Left ventricle myocardium inferior (tissue), 1 donor: Measurements from ENCODE around the gene DAB1. TPM values are rescaled to one million over a fixed set of nuclear protein-coding genes. Genes with fewer than 3 reads are reported as not detected.

Experiments
- DNase-seq: peaks from one replicate; pipeline ENCODE4 v3.0.0-alpha.2; 2020
- H3K27ac ChIP-seq: fragments of 200-600 bp; replicated peaks from 2 replicates; pipeline ENCODE4 v1.8.0; 2021
- H3K27me3 ChIP-seq: fragments of 200-600 bp; 2 replicates; pipeline ENCODE4 v1.8.0; 2021; ENCODE audit warnings: low read depth
- H3K36me3 ChIP-seq: fragments of 200-600 bp; 2 replicates; pipeline ENCODE4 v1.8.0; 2021
- H3K4me1 ChIP-seq: fragments of 200-600 bp; 2 replicates; pipeline ENCODE4 v1.8.0; 2021
- H3K4me3 ChIP-seq: fragments of 200-600 bp; 2 replicates; pipeline ENCODE4 v1.8.0; 2021; ENCODE audit warnings: mild to moderate bottlenecking, moderate library complexity
- H3K9me3 ChIP-seq: fragments of 200-600 bp; replicated peaks from 2 replicates; pipeline ENCODE4 v1.8.0; 2021
- intact Hi-C: fragments of 100-400 bp; cut with micrococcal nuclease; formaldehyde crosslinking; loops from one replicate; pipeline ENCODE4 v1.11.0; 2022
- total RNA-seq: library from RNA; stranded (reverse); fragmentation: NEBNext Ultra II Directional; extraction: Animal tissue kit (Norgen Biotek cat#: 25700); gene quantifications from one replicate; pipeline ENCODE4 v1.2.1, GENCODE V29; 2021
- TF ChIP-seq, protein P1 (sequence below): fragments of 200-600 bp; IDR thresholded peaks from 2 replicates; pipeline ENCODE4 v1.8.0; 2021; ENCODE audit warnings: antibody characterized with exemption, mild to moderate bottlenecking, borderline replicate concordance
- donor health status: DM: no; HTN: yes; CAD: no; lungs with severe emphysema.

DAB1 gene
- total RNA-seq, 1 donor from 2014 or later = 0.77 TPM

GRCh38 chr1:57377339-57378139 lies 46.3 kb downstream of the DAB1 start:
- H3K27me3 ChIP-seq = no peaks in the 10 kb centered on the region
- TF ChIP-seq, protein P1, sequence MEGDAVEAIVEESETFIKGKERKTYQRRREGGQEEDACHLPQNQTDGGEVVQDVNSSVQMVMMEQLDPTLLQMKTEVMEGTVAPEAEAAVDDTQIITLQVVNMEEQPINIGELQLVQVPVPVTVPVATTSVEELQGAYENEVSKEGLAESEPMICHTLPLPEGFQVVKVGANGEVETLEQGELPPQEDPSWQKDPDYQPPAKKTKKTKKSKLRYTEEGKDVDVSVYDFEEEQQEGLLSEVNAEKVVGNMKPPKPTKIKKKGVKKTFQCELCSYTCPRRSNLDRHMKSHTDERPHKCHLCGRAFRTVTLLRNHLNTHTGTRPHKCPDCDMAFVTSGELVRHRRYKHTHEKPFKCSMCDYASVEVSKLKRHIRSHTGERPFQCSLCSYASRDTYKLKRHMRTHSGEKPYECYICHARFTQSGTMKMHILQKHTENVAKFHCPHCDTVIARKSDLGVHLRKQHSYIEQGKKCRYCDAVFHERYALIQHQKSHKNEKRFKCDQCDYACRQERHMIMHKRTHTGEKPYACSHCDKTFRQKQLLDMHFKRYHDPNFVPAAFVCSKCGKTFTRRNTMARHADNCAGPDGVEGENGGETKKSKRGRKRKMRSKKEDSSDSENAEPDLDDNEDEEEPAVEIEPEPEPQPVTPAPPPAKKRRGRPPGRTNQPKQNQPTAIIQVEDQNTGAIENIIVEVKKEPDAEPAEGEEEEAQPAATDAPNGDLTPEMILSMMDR = peak; percentile 16
- intact Hi-C loops = no loop called here
- no peak overlapping the region for H3K4me3 ChIP-seq
- no peaks in the 10 kb centered on the region for H3K4me1 ChIP-seq
- H3K9me3 ChIP-seq = no peaks in the 10 kb centered on the region
- no peak for DNase-seq
- H3K36me3 ChIP-seq = no peaks in the 10 kb centered on the region
- no peak overlapping the region for H3K27ac ChIP-seq

DNA sequence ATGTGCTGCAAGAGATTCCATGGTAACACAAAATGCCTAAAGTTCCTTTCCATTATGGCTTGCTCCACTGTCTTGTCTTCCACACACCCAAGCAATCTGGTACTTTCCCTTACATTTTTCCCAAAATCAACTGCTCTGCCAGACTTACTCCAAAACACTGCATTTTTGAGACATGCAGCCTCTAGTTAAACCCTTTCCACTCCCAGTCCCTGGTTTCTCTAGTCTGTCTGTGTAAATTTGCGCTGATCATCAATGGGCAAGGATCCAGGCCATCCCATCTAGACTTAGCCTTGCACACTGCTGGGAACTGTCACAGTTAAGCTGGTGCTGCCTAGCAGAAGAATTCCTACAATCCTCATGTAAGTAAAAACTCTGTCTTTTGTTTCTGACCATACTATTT lies 47.8 kb downstream of the DAB1 start:
- no peak overlapping the region for H3K27ac ChIP-seq
- no peaks in the 10 kb centered on the region for H3K27me3 ChIP-seq
- TF ChIP-seq, protein P1 = no peak
- no peak overlapping the region for H3K4me3 ChIP-seq
- intact Hi-C loops = no loop called here
- no peak for DNase-seq
- H3K4me1 ChIP-seq = no peaks in the 10 kb centered on the region
- no peaks in the 10 kb centered on the region for H3K9me3 ChIP-seq
- H3K36me3 ChIP-seq = no peaks in the 10 kb centered on the region

DNA sequence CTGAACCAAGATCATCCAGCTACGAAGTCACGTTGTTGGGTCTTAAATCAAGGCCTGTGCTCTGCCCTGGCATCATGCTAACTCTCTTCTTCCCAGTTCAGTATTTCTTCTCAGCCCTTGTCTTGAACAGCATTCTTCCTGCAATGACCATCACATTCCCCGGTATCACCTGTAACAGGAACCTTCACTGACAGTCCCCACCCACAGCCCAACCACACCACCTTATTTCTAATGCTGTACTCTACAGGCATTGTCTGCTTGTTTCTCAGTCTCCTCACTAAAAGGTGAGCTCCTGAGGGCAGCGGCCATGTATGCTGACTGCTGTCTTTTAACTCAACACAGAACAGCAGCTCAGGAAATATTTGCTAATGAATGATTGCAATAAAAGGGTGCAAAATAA lies 54.0 kb downstream of the DAB1 start:
- Histone ChIP-seq H3K27me3 (no peaks in the 10 kb centered on the region), H3K9me3 (peaks cover 9% of the 10 kb centered on the region), H3K4me1 (no peaks in the 10 kb centered on the region), H3K36me3 (no peaks in the 10 kb centered on the region), H3K27ac (no peak overlapping the region), H3K4me3 (no peak overlapping the region)
- intact Hi-C loops = no loop called here
- DNase-seq = no peak
- TF ChIP-seq, protein P1 = no peak

DNA sequence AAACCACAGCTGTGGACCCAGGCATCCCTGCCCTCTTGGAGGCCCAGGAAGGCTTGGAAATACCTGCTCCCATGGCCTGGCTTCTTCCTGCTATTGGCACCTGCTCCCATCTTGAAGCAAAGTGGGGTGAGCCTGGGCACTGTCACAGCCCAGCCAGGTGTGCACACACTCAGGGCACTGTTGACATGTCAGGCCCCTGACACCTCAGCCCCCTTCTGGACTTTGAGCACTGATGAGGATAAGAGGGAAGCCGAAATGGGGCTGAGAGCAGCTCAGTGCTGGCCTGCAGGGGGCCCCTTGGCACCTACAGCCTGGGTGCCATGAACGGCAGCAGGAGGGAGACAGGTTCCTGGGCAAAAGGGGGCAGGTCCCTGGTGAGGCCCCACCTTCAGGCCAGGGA lies 55.9 kb downstream of the DAB1 start:
- TF ChIP-seq, protein P1 = no peak
- no peaks in the 10 kb centered on the region for H3K27me3 ChIP-seq

GRCh38 chr1:57363643-57364042 lies 60.2 kb downstream of the DAB1 start:
- H3K36me3 ChIP-seq = no peaks in the 10 kb centered on the region
- peak overlapping the region; percentile 50 for H3K27ac ChIP-seq
- intact Hi-C loops = no loop called here
- peaks cover 39% of the 10 kb centered on the region for H3K4me1 ChIP-seq
- TF ChIP-seq, protein P1 = no peak
- H3K27me3 ChIP-seq = no peaks in the 10 kb centered on the region
- H3K4me3 ChIP-seq = no peak overlapping the region
- peaks cover 14% of the 10 kb centered on the region for H3K9me3 ChIP-seq
- DNase-seq = no peak

More for the DNA sequence above, 55.9 kb downstream of the DAB1 start:
- no peak overlapping the region for H3K27ac ChIP-seq
- intact Hi-C loops = no loop called here
- H3K36me3 ChIP-seq = no peaks in the 10 kb centered on the region
- H3K9me3 ChIP-seq = peaks cover 9% of the 10 kb centered on the region
- peaks cover 13% of the 10 kb centered on the region for H3K4me1 ChIP-seq
- DNase-seq = no peak
- no peak overlapping the region for H3K4me3 ChIP-seq
